GOT3 (cell line): ENCODE data around the gene PPM1E.
"Not testable (repeated sequence)": the region's sequence is repeated elsewhere in the genome, so short reads cannot be mapped to it uniquely, and the experiment has no call there.

Source experiments
- DNase-seq: peaks from one replicate; lab custom pipeline; 2025; ENCODE audit warnings: mixed read lengths; lab: John Stamatoyannopoulos, UW

The PPM1E gene

GRCh38 chr17:58947824-58948223 is 192.2 kb downstream of the PPM1E start:
- DNase-seq: no peak

DNA sequence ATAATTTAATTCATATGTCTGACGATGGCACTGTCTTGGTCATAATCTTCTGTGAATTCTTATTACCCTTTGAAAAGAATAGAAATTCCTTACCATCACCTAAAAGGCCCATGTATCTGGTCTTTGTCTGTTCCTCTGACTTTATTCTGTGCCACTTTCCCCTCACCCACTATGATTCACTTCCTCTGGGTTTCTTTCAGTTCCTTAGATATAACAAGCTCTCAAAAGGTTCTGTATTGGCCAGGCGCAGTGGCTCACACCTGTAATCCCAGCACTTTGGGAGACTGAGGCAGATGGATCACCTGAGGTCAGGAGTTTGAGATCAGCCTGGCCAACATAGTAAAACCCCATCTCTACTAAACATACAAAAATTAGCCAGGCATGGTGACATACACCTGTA is 198.7 kb downstream of the PPM1E start:
- DNase-seq: not testable (repeated sequence)

- DNase-seq: no peak
Observed at GRCh38 chr17:58956997-58957724, 201.5 kb downstream of the PPM1E start.

- not testable (repeated sequence) for DNase-seq
Observed at GRCh38 chr17:58957725-58958073, 202.0 kb downstream of the PPM1E start.

GRCh38 chr17:58960068-58960467 is 204.4 kb downstream of the PPM1E start:
- DNase-seq: no peak

DNA sequence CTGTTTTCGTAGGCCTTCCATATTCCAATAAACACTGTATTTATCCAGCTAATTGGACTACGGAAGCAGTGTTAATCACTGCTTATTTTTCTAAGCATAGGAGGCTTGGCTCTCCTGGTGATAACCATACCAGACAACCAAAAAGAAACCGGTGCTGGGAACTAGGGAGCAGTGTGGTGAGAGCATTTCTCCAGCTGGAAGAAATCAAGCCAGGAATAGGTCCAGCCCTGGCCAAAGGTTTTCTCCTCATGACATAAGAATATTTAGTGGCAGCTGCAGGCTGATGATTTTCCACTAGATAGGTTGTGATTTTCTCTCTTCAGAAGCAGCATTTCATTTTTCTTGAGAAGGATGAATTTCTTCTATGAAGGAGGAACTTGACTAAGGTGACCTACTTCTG is 209.6 kb downstream of the PPM1E start:
- DNase-seq: no peak

- no peak for DNase-seq
Observed at GRCh38 chr17:58966208-58966607, 210.6 kb downstream of the PPM1E start.

- DNase-seq: no peak
Observed at GRCh38 chr17:58968426-58969061, 212.9 kb downstream of the PPM1E start.

DNA sequence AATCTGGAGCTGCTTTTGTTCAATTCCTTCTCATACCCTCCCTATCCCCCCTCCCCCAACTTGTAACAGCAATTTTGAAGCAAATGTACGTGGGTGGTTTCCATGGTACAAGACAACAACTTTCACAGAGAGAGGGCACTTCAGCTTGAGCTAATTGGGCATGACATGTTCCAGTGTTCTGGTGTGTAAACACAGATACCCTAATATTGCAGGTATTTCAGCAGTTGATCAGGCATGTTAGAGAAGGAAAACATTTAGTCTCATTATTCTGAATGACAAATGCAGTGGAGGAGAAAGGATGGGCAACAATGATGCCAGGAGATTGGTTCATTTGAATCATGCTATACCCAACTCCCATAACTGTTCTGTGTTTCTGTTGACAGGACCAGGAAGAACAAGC is 213.5 kb downstream of the PPM1E start:
- DNase-seq: no peak

DNA sequence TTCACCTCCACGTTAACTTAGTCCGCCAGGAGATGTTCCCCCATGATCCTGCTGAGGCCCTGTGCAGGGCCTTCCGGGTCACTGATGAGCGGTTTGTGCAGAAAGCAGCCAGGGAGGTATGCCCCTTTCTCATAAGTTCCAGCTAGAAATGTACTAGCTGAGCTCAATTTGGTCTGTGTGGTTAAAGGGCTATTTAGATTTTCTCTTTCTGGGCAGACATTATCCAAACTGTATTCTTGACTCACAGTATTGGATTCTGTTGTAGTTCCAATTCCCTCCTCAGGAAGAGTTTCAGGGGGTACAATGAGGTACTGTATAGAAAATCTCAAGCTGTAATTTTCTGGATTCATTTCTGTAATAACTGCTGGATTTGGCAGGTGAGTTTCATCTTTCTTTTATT is 214.0 kb downstream of the PPM1E start:
- no peak for DNase-seq

GRCh38 chr17:58970609-58971450 is 215.2 kb downstream of the PPM1E start:
- no peak for DNase-seq

DNA sequence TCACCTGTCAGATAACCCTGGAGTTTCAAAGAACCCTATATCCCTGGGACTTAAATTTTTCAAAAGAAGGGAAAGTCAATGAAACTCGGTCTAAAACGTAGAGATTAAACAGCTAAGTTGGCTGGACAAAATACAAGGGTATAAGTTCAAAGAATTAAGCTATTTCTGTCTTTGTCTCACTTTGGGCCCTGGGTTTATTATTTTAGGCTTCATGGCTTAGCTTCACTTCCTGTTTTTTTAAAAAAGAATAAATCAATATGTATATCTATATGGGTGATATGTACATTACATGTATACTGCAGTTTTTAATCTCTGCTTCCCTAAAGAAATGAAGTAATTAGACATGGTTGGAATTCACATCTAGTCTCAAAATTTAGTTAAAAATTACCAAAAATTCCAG is 218.7 kb downstream of the PPM1E start:
- DNase-seq: no peak

DNA sequence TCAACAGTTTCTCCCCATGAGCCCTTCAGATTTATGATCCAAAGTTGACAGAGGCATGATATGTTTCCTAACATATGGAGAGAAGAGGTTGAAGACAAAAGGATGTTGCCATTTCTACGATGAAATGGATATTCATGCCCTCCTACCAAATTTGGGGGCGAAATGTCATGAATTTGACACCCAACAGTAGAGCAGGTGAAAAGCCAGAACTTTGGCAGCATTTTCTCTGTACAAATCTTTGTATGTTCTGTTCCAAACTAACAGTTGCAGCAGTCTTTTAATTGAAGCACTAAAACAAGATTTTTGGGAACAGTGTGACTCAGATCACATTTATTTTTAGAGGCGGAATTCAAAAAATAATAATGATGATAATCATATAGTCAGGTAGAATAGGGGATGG is 220.9 kb downstream of the PPM1E start:
- no peak for DNase-seq

- no peak for DNase-seq
Observed at GRCh38 chr17:58980706-58981481, 225.2 kb downstream of the PPM1E start.

- DNase-seq: no peak
Observed at GRCh38 chr17:58982626-58983025, 227.0 kb downstream of the PPM1E start.

DNA sequence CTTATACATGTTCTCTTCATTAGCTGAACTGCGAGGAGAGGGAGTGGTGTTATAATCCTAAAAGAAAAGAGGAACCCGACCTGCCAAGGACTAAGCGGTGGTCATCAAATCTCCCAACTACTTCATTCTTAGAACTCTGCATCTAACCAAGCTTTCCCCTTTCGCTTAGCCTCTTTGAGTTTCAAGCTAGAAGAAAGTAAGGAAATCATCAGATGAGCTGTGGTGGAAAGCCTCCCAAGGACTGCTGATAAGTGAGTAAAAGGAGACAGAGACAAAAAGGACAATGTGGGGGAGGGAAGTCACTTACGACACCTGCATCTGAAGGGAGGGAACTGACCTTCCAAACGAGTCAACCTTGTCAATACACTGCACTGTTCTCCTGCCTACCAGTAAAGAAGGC is 229.7 kb downstream of the PPM1E start:
- no peak for DNase-seq

DNA sequence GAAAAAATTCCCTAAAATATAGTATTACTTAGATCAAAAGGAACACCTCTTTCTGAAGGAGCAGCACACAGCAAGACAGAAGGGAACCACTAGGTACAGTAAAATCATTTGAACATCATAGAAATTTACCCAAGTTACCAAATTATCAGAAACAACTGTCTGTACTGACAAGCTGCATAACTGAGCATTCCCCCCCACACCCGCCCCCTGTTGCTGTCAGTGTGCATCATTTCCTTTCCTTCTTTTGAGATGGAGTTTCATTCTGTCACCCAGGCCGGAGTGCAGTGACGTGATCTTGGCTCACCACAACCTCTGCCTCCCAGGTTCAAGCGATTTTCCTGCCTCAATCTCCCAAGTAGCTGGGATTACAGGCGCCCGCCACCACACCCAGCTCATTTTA is 230.3 kb downstream of the PPM1E start:
- no peak for DNase-seq

DNA sequence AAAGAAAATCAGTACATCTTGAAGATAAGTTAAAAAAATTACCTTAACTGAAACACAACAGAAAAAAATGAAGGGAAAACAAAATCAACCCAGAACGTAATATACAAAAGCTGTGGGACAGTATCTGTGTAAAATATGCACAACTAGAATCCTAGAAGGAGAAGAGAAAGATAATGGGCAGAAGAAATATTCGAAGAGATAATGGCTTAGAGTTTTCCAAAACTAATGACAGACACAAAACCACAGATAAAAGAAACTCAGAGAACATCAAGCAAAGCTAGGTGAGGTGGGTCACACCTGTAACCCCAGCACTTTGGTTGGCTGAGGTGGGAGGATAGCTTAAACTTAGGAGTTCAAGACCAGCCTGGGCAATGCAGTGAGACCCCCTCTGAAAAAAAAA is 234.0 kb downstream of the PPM1E start:
- DNase-seq: no peak

DNA sequence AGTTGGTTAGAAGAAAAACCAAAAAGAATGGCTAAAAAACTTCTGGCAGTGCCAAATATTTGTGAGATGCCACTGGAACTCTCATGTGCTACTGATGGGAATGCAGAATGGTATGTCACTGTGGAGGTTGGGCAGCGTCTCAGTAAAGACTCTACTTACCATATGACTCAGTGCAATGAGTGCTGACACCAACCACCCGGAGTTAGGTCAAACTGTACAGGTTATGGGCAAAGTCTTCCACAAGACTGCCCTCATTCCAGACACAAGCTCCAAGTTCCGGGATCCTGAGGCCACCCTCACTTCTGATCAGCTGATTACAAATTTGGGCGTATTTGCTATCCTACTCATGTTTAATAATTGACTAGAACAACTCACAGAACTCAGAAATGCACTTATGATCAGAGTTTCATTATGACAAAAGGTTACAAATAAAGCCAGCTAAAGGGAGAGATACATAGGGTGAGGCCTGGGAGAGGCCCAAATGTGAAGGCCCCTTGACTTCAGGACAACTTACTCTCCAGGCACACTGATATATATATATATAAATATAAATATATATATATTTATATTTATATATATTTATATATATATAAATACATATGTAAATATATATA is 236.2 kb downstream of the PPM1E start:
- no peak for DNase-seq

DNA sequence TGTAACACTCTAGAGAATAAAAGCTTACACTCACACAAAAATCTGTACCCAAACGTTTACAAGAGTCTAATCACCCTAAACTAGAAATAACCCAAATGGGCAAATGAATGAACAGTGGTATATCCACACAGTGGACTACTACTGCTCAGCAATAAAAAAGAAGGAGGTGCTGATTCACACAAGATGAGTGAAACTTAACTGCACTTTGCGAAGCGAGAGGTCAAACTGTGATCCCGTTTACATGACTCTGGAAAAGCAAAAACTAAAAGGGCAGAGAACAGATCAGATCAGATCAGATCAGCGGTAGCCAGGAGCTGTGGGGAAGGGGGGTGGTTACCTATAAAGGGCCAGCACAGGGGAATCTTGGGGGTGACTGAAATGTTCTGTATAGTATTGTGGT is 237.7 kb downstream of the PPM1E start:
- DNase-seq: no peak

DNA sequence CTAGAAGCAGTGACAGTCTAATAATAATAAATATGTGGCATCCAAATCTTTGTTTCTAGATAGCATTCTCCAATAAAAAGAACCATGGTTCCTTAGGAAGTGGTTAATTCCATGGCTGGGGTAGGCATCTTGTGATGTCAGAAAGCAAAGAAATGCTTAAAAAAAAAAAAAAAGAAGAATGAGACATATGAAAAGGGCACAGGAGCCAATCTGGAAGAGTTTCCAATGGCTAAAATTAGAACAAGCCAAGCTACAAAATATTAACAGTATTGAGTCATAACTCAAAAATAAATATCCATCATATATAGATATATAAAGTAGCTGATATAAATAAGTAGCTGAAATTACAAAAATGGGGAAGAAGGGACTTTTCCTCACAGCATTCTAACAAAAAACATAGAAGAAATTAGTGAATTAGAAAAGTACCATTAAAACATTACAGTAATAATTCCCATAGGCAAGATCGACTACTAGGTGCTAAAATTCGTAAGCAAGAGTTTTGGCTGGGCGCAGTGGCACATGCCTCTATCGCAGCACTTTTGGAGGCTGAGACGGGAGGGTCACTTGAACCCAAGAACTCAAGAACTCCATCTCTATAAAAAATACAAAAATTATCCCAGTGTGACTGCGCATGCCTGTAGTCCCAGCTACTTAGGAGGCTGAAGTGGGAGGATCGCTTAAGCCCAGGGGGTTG is 239.7 kb downstream of the PPM1E start:
- no peak for DNase-seq
